ENCODE data around the gene FOXN4. TPM values are rescaled to one million over a fixed set of nuclear protein-coding genes. Genes with fewer than 3 reads are reported as not detected.

The FOXN4 gene
- total RNA-seq, 2 experiments from 2014 or later: not detected

- Mint-ChIP-seq H3K27me3 (peaks cover 21% of the 10 kb centered on the region), H3K36me3 (ENCODE audit: low read depth) (no peaks in the 10 kb centered on the region), H3K4me3 (no peak overlapping the region), H3K9me3 (no peaks in the 10 kb centered on the region), H3K27ac (no peak overlapping the region), H3K4me1 (ENCODE audit: low read depth) (no peaks in the 10 kb centered on the region)
- ATAC-seq (no peak), DNase-seq (no peak)
- intact Hi-C loops (cut with micrococcal nuclease): no loop called here
- CTCF ChIA-PET: interaction anchor here (1.3 to 1.4 kb wide), 2 partner anchors 15 to 92 kb away, joined by 3 to 4 read pairs; no protein-coding TSS in a partner anchor
- POLR2A ChIA-PET: no interaction called here
- TF ChIP-seq CTCF (IDR thresholded peaks at IDR 0.05): no peak
Measured at GRCh38 chr12:109301643-109302168, 7.4 kb downstream of the FOXN4 start.

DNA sequence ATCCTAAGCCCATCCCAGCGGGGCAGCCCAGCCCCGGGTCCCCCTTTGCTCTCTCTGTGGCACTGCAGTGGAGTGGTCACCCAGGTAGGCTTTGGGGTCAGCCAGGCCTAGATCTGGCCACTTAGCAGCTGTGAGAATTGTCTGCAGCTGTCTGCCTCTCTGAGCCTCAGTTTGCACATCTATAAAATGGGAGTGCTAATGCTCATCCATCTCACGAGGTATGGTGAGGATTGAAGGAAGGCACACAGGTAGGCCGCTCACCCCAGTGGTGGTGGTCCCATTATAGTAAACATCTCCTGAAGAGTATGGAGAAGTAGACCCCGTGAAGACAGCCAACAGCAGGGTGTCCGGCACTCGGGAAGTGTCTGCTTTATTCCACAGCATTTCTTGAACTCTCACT, 9.2 kb downstream of the FOXN4 start:
- Mint-ChIP-seq H3K27me3 (peaks cover 17% of the 10 kb centered on the region), H3K27ac (no peak overlapping the region), H3K4me3 (no peak overlapping the region), H3K9me3 (no peaks in the 10 kb centered on the region), H3K4me1 (ENCODE audit: low read depth) (no peaks in the 10 kb centered on the region), H3K36me3 (ENCODE audit: low read depth) (no peaks in the 10 kb centered on the region)
- ChIA-PET POLR2A (no interaction called here), CTCF (interaction anchor here (1.2 kb wide), 1 partner anchor 39 kb away, joined by 3 read pairs; no protein-coding TSS in a partner anchor)
- DNase-seq: no peak
- TF ChIP-seq CTCF (IDR thresholded peaks at IDR 0.05): no peak
- intact Hi-C loops (cut with micrococcal nuclease): no loop called here
- ATAC-seq: no peak

DNA sequence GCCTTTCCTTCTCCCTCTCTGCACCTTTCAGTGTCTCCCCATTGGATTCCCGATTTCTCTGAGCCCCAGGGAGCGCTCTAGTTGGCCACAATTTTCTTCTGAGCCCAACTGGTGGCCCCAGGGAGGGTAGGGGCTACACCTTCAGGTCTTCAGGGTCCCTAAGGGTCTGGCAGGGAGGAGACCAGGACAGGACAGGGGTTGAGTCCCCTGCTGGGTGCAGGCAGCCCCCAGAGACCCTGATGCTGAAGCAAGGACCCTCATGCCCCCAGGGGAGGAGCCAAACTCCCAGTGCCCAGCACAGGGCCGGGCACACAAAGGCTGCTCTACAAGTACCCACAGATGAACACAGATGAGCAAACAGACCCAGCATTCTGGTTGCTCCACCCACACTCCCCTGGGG, 12.7 kb downstream of the FOXN4 start:
- ATAC-seq (no peak), DNase-seq (no peak)
- TF ChIP-seq CTCF (IDR thresholded peaks at IDR 0.05): no peak
- no peak overlapping the region for H3K27ac Mint-ChIP-seq
- H3K4me1 Mint-ChIP-seq (ENCODE audit: low read depth): no peaks in the 10 kb centered on the region
- no peak overlapping the region for H3K4me3 Mint-ChIP-seq
- intact Hi-C loops (cut with micrococcal nuclease): no loop called here
- ChIA-PET POLR2A (no interaction called here), CTCF (interaction anchor here (1.0 kb wide), 1 partner anchor 98 kb away, joined by 3 read pairs; no protein-coding TSS in a partner anchor)
- no peaks in the 10 kb centered on the region for H3K36me3 Mint-ChIP-seq (ENCODE audit: low read depth)
- no peaks in the 10 kb centered on the region for H3K9me3 Mint-ChIP-seq
- H3K27me3 Mint-ChIP-seq: peaks cover 17% of the 10 kb centered on the region

DNA sequence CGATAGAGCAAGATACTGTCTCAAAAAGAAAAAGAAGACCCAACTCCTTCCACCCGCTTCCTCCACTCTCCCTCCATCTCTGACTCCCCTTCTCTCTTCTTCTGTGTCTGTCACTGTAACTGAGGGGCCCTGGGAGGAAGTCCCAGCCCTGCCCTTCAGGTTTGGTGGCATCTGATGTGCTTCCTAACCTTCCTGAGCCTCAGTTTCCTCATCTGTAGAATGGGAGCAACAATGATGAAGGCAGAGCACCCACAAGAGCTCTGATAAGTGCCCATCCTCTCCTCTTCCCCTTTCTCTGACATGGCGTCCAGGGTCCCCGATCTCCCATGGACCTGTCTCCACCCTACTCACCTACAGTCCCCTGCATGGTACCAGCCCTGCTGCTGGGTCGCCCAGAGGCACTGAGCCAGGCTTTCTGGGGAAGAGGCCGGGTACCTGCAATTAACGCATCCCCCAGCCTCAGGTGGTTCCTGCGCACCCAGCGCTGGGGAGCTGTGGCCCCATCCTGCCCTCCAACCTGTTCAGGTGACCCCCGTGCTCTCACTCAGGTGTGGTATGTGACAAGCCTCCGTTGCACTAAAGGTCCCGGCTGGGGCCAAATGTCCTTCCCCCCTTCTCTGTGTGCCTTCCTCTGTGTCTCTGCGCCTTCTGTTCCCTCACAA, 13.2 kb downstream of the FOXN4 start:
- no peak for ATAC-seq
- no peak overlapping the region for H3K27ac Mint-ChIP-seq
- POLR2A ChIA-PET: no interaction called here
- no peaks in the 10 kb centered on the region for H3K36me3 Mint-ChIP-seq (ENCODE audit: low read depth)
- no peak for DNase-seq
- TF ChIP-seq CTCF (IDR thresholded peaks at IDR 0.05): no peak
- H3K9me3 Mint-ChIP-seq: no peaks in the 10 kb centered on the region
- CTCF ChIA-PET: no interaction called here
- H3K4me1 Mint-ChIP-seq (ENCODE audit: low read depth): no peaks in the 10 kb centered on the region
- intact Hi-C loops (cut with micrococcal nuclease): no loop called here
- no peak overlapping the region for H3K4me3 Mint-ChIP-seq
- peaks cover 19% of the 10 kb centered on the region for H3K27me3 Mint-ChIP-seq

DNA sequence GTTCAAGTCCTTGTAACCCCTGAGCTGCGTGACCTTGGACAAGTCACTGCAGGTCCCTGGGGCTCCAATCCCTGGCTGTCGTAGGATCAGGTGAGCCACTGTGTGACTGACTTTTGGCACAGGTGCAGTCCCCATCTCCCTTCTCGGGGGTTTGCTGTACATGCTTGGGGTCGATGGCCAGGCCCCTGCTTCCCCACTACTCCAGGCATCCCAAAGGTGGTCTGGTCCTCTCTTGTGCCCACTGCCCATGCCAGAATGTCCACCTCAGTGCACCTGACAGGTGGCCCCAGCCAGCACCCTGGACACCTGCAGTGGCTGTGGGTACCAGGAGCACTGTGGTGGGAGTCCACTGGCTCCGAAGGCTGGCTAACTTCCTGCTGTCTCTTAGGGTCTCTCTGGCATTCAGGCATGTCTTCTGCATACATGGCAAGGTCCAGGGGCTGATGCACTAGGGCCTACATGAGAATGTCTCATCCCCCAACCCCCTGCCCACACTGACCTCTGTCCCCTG, 14.7 kb downstream of the FOXN4 start:
- Mint-ChIP-seq H3K36me3 (ENCODE audit: low read depth) (no peaks in the 10 kb centered on the region), H3K9me3 (no peaks in the 10 kb centered on the region), H3K4me3 (no peak overlapping the region), H3K4me1 (ENCODE audit: low read depth) (no peaks in the 10 kb centered on the region), H3K27me3 (peaks cover 19% of the 10 kb centered on the region), H3K27ac (no peak overlapping the region)
- ChIA-PET POLR2A (no interaction called here), CTCF (no interaction called here)
- intact Hi-C loops (cut with micrococcal nuclease): no loop called here
- TF ChIP-seq CTCF (IDR thresholded peaks at IDR 0.05): no peak
- ATAC-seq: no peak
- no peak for DNase-seq

All from activated CD8-positive, alpha-beta T cell treated with anti-CD3 and anti-CD28 coated beads for 36 hours (primary cell).